H9 (cell line): ENCODE data around the gene HTATIP2. TPM values are rescaled to one million over a fixed set of nuclear protein-coding genes. Genes with fewer than 3 reads are reported as not detected.

ENCODE experiments used
- DNase-seq: peaks from one replicate; pipeline ENCODE4 v3.0.0-alpha.2; 2017
- H2AFZ ChIP-seq: one replicate; pipeline ENCODE4 v1.6.1; 2013; ENCODE audit warnings: mild to moderate bottlenecking, low read length, control low read depth, moderate library complexity
- H2AK5ac ChIP-seq: 2 replicates; pipeline ENCODE4 v1.6.1; 2013; ENCODE audit warnings: low read length, control low read depth, mixed read lengths; ENCODE audit not compliant: insufficient read length
- H2BK120ac ChIP-seq: one replicate; pipeline ENCODE4 v1.6.1; 2013; ENCODE audit warnings: low read depth, mild to moderate bottlenecking, low read length, control low read depth, inconsistent platforms; ENCODE audit not compliant: poor library complexity, severe bottlenecking
- H2BK12ac ChIP-seq: 2 replicates; pipeline ENCODE4 v1.6.1; 2013; ENCODE audit warnings: low read length, control low read depth, mixed read lengths, low read depth; ENCODE audit not compliant: insufficient read length
- H2BK15ac ChIP-seq: 2 replicates; pipeline ENCODE4 v1.6.1; 2013; ENCODE audit warnings: low read depth, low read length, control low read depth
- H2BK20ac ChIP-seq: one replicate; pipeline ENCODE4 v1.6.1; 2013; ENCODE audit warnings: low read depth, mild to moderate bottlenecking, low read length, control low read depth, inconsistent platforms; ENCODE audit not compliant: poor library complexity, severe bottlenecking
- H2BK5ac ChIP-seq: 2 replicates; pipeline ENCODE4 v1.6.1; 2013; ENCODE audit warnings: low read length, control low read depth, mixed read lengths; ENCODE audit not compliant: insufficient read length
- H3K14ac ChIP-seq: 2 replicates; pipeline ENCODE4 v1.6.1; 2013; ENCODE audit warnings: low read length, control low read depth; ENCODE audit not compliant: insufficient read depth
- H3K18ac ChIP-seq: 2 replicates; pipeline ENCODE4 v1.6.1; 2013; ENCODE audit warnings: low read depth, mild to moderate bottlenecking, mixed read lengths, low read length, control low read depth; ENCODE audit not compliant: insufficient read length
- H3K23ac ChIP-seq: 2 replicates; pipeline ENCODE4 v1.6.1; 2013; ENCODE audit warnings: low read length, control low read depth, mixed read lengths, low read depth; ENCODE audit not compliant: insufficient read length
- H3K23me2 ChIP-seq: 2 replicates; pipeline ENCODE4 v1.6.1; 2013; ENCODE audit warnings: low read depth, mild to moderate bottlenecking, mixed read lengths, low read length, control low read depth; ENCODE audit not compliant: insufficient read length, poor library complexity, severe bottlenecking
- H3K27ac ChIP-seq: 2 replicates; pipeline ENCODE4 v1.5.1; 2013; ENCODE audit warnings: low read length, control low read depth, mixed read lengths, low read depth; ENCODE audit not compliant: insufficient read length
- H3K27me3 ChIP-seq: 2 replicates; pipeline ENCODE4 v1.6.1; 2013; ENCODE audit warnings: low read length, control low read depth, inconsistent platforms; ENCODE audit not compliant: insufficient read depth
- H3K4ac ChIP-seq: 2 replicates; pipeline ENCODE4 v1.6.1; 2013; ENCODE audit warnings: low read depth, mild to moderate bottlenecking, control low read depth, inconsistent platforms, low read length, moderate library complexity
- H3K4me1 ChIP-seq: 2 replicates; pipeline ENCODE4 v1.6.1; 2013; ENCODE audit warnings: low read length, control low read depth, inconsistent platforms; ENCODE audit not compliant: insufficient read depth
- H3K4me2 ChIP-seq: 2 replicates; pipeline ENCODE4 v1.6.1; 2013; ENCODE audit warnings: low read length, control low read depth, mixed read lengths; ENCODE audit not compliant: insufficient read length, insufficient read depth
- H3K56ac ChIP-seq: 2 replicates; pipeline ENCODE4 v1.6.1; 2013; ENCODE audit warnings: low read depth, mild to moderate bottlenecking, mixed read lengths, low read length, control low read depth; ENCODE audit not compliant: insufficient read length
- H3K79me1 ChIP-seq: 2 replicates; pipeline ENCODE4 v1.6.1; 2013; ENCODE audit warnings: low read depth, mild to moderate bottlenecking, moderate library complexity, low read length, control low read depth, inconsistent platforms; ENCODE audit not compliant: insufficient read depth, poor library complexity, severe bottlenecking
- H3K79me2 ChIP-seq: 2 replicates; pipeline ENCODE4 v1.6.1; 2013; ENCODE audit warnings: low read length, control low read depth, inconsistent platforms; ENCODE audit not compliant: insufficient read depth
- H3K9ac ChIP-seq: 2 replicates; pipeline ENCODE4 v1.6.1; 2013; ENCODE audit warnings: low read length, control low read depth, mixed read lengths; ENCODE audit not compliant: insufficient read length; ENCODE audit errors: extremely low read depth
- H3K9me3 ChIP-seq: one replicate; pipeline ENCODE4 v1.6.1; 2013; ENCODE audit warnings: low read depth, low read length, inconsistent platforms; ENCODE audit not compliant: control insufficient read depth
- H3T11ph ChIP-seq: one replicate; pipeline ENCODE4 v1.6.1; 2013; ENCODE audit warnings: mild to moderate bottlenecking, low read length, control low read depth, inconsistent platforms
- H4K20me1 ChIP-seq: one replicate; pipeline ENCODE4 v1.6.1; 2013; ENCODE audit not compliant: control insufficient read depth, insufficient read length, insufficient read depth
- H4K5ac ChIP-seq: 2 replicates; pipeline ENCODE4 v1.6.1; 2013; ENCODE audit warnings: low read depth, mild to moderate bottlenecking, mixed read lengths, low read length, control low read depth; ENCODE audit not compliant: insufficient read length
- H4K8ac ChIP-seq: replicated peaks from 2 replicates; pipeline ENCODE4 v1.6.1; 2013; ENCODE audit warnings: low read length, control low read depth, mixed read lengths, low read depth; ENCODE audit not compliant: insufficient read length
- H4K91ac ChIP-seq: 2 replicates; pipeline ENCODE4 v1.6.1; 2013; ENCODE audit warnings: low read depth, mild to moderate bottlenecking, moderate library complexity, mixed read lengths, low read length, control low read depth; ENCODE audit not compliant: insufficient read length
- H3K27ac Mint-ChIP-seq, 3 experiments: 2 replicates in 2 of 3; 3 replicates in 1 of 3; pipeline ENCODE4 v1.8.0; 2020 to 2021; ENCODE audit warnings: mixed read lengths in 3 of 3, mild to moderate bottlenecking in 1 of 3, moderate library complexity in 1 of 3
- H3K27me3 Mint-ChIP-seq: 2 replicates; pipeline ENCODE4 v1.8.0; 2021; ENCODE audit warnings: low read depth, mild to moderate bottlenecking, moderate library complexity, mixed read lengths
- H3K36me3 Mint-ChIP-seq, 3 experiments: 2 replicates in 2 of 3; 3 replicates in 1 of 3; pipeline ENCODE4 v1.8.0; 2020 to 2021; ENCODE audit warnings: low read depth in 3 of 3, mixed read lengths in 3 of 3; ENCODE audit not compliant: insufficient read depth in 1 of 3
- H3K4me1 Mint-ChIP-seq, 2 experiments: 2 replicates each; pipeline ENCODE4 v1.8.0; 2020; ENCODE audit warnings: mixed read lengths in 2 of 2
- H3K4me3 Mint-ChIP-seq, 2 experiments: 2 replicates in 1 of 2; 3 replicates in 1 of 2; pipeline ENCODE4 v1.8.0; 2020 to 2021; ENCODE audit warnings: mild to moderate bottlenecking in 2 of 2, mixed read lengths in 2 of 2, moderate library complexity in 1 of 2
- H3K9me3 Mint-ChIP-seq, 2 experiments: 2 replicates in 1 of 2; 3 replicates in 1 of 2; pipeline ENCODE4 v1.8.0; 2020; ENCODE audit warnings: mild to moderate bottlenecking in 2 of 2, mixed read lengths in 2 of 2, moderate library complexity in 1 of 2
- CTCF ChIP-seq: fragments of 200-600 bp; sonication (generic); conservative IDR thresholded peaks from 3 replicates; pipeline ENCODE4 v1.8.0; 2021; ENCODE audit warnings: antibody characterized with exemption, mild to moderate bottlenecking
- WGBS: extraction: QIAGEN DNeasy Blood & Tissue Kit; methylation state at CpG from one replicate; pipeline ENCODE4 v1.1.7; 2013; ENCODE audit warnings: missing lambda C conversion rate, low lambda C conversion rate, mixed read lengths; ENCODE audit not compliant: insufficient read length; ENCODE audit errors: extremely low coverage; 5-methylcytosine and 5-hydroxymethylcytosine counted together
- total RNA-seq: library from RNA; stranded (reverse); gene quantifications from 2 replicates; pipeline ENCODE4 v1.2.1, GENCODE V29; 2021

Gene HTATIP2
- total RNA-seq, 1 experiment from 2014 or later, result 32.8 TPM

- no peaks in the 10 kb centered on the region for H3K4me1 Mint-ChIP-seq
- Histone ChIP-seq H3K18ac (no peak overlapping the region), H3T11ph (no peak overlapping the region), H3K9ac (no peak overlapping the region), H2AFZ (no peak overlapping the region), H3K79me2 (no peaks in the 10 kb centered on the region), H3K27me3 (no peaks in the 10 kb centered on the region), H2BK15ac (no peak overlapping the region), H3K79me1 (no peaks in the 10 kb centered on the region), H4K20me1 (no peaks in the 10 kb centered on the region), H4K8ac (no peak overlapping the region), H3K27ac (no peak overlapping the region), H3K4me2 (no peak overlapping the region), H3K56ac (no peak overlapping the region), H2BK120ac (no peak overlapping the region), H2BK12ac (no peak overlapping the region), H3K9me3 (no peaks in the 10 kb centered on the region), H3K14ac (no peak overlapping the region), H2BK20ac (no peak overlapping the region), H4K91ac (no peak overlapping the region), H3K4ac (no peak overlapping the region), H3K23me2 (no peaks in the 10 kb centered on the region), H4K5ac (no peak overlapping the region), H3K4me1 (no peaks in the 10 kb centered on the region), H2BK5ac (no peak overlapping the region), H3K23ac (no peak overlapping the region), H2AK5ac (no peak overlapping the region)
- peaks cover 1 to 41% (median 24%) of the 10 kb centered on the region in 3 experiments; a peak in 6 of 7 replicates for H3K36me3 Mint-ChIP-seq
- no CpG with 5 or more reads among the region's 1 CpG for WGBS
- H3K27me3 Mint-ChIP-seq, result no peaks in the 10 kb centered on the region
- H3K9me3 Mint-ChIP-seq, result no peaks in the 10 kb centered on the region
- no peak overlapping the region for H3K27ac Mint-ChIP-seq
- no peak for TF ChIP-seq CTCF
- no peak for DNase-seq
- no peak overlapping the region for H3K4me3 Mint-ChIP-seq
Measured at GRCh38 chr11:20403059-20403458, 39.5 kb downstream of the HTATIP2 start.
